Osteoblast (primary cell): ENCODE measurements around the gene BABAM1. TPM values are rescaled to one million over a fixed set of nuclear protein-coding genes. Genes with fewer than 3 reads are reported as not detected.
A peak's percentile ranks its signal among the peaks of the same experiment; 100 is the strongest.

Source experiments
- DNase-seq: peaks from one replicate; pipeline ENCODE4 v3.0.0; 2011; ENCODE audit warnings: low spot score, mixed read lengths; ENCODE audit not compliant: insufficient read length; ENCODE audit errors: missing footprints
- H2AFZ ChIP-seq: 2 replicates; pipeline ENCODE4 v1.6.0; 2011; ENCODE audit warnings: mild to moderate bottlenecking, low read length
- H3K27ac ChIP-seq: 2 replicates; pipeline ENCODE4 v1.5.1; 2011; ENCODE audit warnings: mild to moderate bottlenecking, low read depth, low read length, moderate library complexity
- H3K27me3 ChIP-seq: 2 replicates; pipeline ENCODE4 v1.6.0; 2012; ENCODE audit warnings: mild to moderate bottlenecking, control low read depth, inconsistent platforms, low read length, moderate library complexity; ENCODE audit not compliant: insufficient read depth
- H3K36me3 ChIP-seq: 2 replicates; pipeline ENCODE4 v1.5.1; 2011; ENCODE audit warnings: mild to moderate bottlenecking, low read length, control low read depth, moderate library complexity; ENCODE audit not compliant: insufficient read depth
- H3K4me1 ChIP-seq: 2 replicates; pipeline ENCODE4 v1.5.1; 2011; ENCODE audit warnings: mild to moderate bottlenecking, low read length, control low read depth, moderate library complexity; ENCODE audit not compliant: insufficient read depth
- H3K4me2 ChIP-seq: 2 replicates; pipeline ENCODE4 v1.6.0; 2011; ENCODE audit warnings: mild to moderate bottlenecking, low read length; ENCODE audit not compliant: insufficient read depth
- H3K4me3 ChIP-seq: fragments of 200-600 bp; sonication (generic); 3 replicates; pipeline ENCODE4 v1.5.1; 2012; ENCODE audit warnings: mild to moderate bottlenecking, low read length, inconsistent platforms; ENCODE audit not compliant: insufficient read depth
- H3K79me2 ChIP-seq: 2 replicates; pipeline ENCODE4 v1.6.0; 2012; ENCODE audit warnings: mild to moderate bottlenecking, low read length, control low read depth, inconsistent platforms; ENCODE audit not compliant: insufficient read depth
- H3K9me3 ChIP-seq: 2 replicates; pipeline ENCODE4 v1.5.1; 2011; ENCODE audit warnings: low read depth, low read length, control low read depth
- H4K20me1 ChIP-seq: 2 replicates; pipeline ENCODE4 v1.6.0; 2012; ENCODE audit warnings: mild to moderate bottlenecking, low read length, control low read depth; ENCODE audit not compliant: insufficient read depth
- total RNA-seq: library from RNA; depleted of rRNA; stranded (reverse); fragments of >200 nt; gene quantifications from 2 replicates; pipeline ENCODE4 v1.2.3, GENCODE V29; 2012
- TF ChIP-seq, protein P1 (sequence below): IDR thresholded peaks from 2 replicates; pipeline ENCODE4 v1.5.1; 2011; ENCODE audit warnings: mild to moderate bottlenecking, low read depth, low read length, moderate library complexity; ENCODE audit errors: extremely low read depth

The BABAM1 gene
- total RNA-seq, 1 donor = 76.7 TPM

DNA sequence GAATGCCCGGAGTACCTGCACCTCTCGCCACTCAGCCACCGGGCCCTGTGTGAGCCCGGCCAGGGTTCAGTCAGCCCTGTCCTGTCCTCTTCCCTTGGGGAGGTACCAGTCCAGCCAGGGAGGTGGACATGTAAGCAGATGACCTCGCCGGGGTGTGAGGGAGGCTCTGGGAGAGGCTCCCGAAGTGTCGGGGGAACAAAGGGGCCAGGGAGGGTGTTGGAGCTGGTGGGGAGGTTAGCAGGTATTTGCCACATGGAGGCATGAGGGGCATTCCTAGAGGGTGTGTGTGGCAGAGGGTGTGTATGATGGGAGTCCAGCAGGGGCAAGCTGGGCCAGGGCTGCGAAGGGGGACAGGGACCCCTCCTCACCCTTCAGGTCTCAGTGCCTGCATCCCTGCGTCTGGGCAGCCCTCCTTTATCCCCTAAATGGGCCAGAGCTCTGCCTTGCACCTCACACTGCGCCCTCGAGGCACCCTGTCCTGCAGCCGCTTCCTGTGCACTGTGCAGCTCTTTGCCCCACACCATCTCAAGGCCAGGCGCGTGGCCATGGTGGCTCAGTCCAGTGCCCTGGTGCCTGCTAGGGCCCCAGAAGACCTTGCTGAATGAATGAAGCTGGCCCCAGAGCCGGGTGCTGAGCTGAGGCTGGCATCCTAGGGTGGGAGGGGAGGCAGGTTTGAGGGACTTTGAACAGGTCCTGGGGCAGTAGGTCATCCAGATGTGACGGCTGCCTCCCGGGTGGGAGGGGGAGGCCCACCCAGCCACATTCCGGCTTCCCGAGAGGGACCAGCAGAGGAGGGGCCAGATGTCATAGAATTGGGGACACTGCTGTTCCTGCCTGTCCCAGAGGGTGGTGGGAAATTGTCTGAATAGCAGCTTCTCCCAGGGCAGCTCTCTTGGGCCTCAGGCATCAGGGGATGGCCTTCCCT is 45.2 kb downstream of the BABAM1 start:
- Histone ChIP-seq H3K9me3 (no peaks in the 10 kb centered on the region), H3K4me1 (peaks cover 25% of the 10 kb centered on the region), H3K27me3 (no peaks in the 10 kb centered on the region), H3K36me3 (peaks cover 32% of the 10 kb centered on the region), H3K4me3 (peak overlapping the region; percentile 23), H2AFZ (no peak overlapping the region), H3K79me2 (peaks cover 59% of the 10 kb centered on the region), H4K20me1 (peaks cover 36% of the 10 kb centered on the region), H3K27ac (peak overlapping the region; percentile 82), H3K4me2 (peak overlapping the region; percentile 63)
- TF ChIP-seq, protein P1, sequence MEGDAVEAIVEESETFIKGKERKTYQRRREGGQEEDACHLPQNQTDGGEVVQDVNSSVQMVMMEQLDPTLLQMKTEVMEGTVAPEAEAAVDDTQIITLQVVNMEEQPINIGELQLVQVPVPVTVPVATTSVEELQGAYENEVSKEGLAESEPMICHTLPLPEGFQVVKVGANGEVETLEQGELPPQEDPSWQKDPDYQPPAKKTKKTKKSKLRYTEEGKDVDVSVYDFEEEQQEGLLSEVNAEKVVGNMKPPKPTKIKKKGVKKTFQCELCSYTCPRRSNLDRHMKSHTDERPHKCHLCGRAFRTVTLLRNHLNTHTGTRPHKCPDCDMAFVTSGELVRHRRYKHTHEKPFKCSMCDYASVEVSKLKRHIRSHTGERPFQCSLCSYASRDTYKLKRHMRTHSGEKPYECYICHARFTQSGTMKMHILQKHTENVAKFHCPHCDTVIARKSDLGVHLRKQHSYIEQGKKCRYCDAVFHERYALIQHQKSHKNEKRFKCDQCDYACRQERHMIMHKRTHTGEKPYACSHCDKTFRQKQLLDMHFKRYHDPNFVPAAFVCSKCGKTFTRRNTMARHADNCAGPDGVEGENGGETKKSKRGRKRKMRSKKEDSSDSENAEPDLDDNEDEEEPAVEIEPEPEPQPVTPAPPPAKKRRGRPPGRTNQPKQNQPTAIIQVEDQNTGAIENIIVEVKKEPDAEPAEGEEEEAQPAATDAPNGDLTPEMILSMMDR = no peak
- peak; percentile 58 for DNase-seq

DNA sequence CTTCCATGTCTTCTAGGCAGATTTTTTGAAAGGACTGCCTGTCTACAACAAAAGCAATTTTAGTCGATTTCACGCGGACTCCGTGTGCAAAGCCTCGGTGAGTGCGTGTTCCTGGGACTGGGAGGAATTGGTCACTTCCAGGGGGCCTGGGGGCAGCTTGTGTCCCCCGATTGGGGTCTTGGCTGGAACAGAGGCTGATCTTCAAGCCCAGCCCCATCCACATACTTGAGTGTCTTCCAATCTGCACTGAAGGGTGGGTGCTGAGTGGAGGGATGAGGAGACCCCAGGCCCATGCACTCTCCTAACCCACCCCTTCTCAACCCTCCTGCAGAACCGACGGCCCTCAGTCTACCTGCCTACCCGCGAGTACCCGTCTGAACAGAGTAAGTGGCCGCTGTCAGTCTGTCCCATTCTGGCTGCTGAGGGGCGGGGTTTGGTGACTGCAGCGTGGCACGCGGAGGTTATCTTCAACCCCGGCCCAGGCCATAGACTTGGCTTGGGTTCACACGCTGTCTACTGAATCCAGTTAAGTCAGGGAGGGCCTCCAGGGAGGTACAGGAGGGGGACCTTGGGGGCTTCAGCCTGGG is 46.9 kb downstream of the BABAM1 start:
- peaks cover 25% of the 10 kb centered on the region for H3K4me1 ChIP-seq
- peaks cover 36% of the 10 kb centered on the region for H4K20me1 ChIP-seq
- DNase-seq = peak; percentile 42
- H3K9me3 ChIP-seq = no peaks in the 10 kb centered on the region
- H3K36me3 ChIP-seq = peaks cover 32% of the 10 kb centered on the region
- H3K4me3 ChIP-seq = no peak overlapping the region
- H3K79me2 ChIP-seq = peaks cover 55% of the 10 kb centered on the region
- no peak overlapping the region for H3K4me2 ChIP-seq
- TF ChIP-seq, protein P1 = no peak
- no peaks in the 10 kb centered on the region for H3K27me3 ChIP-seq
- H3K27ac ChIP-seq = no peak overlapping the region
- H2AFZ ChIP-seq = no peak overlapping the region

DNA sequence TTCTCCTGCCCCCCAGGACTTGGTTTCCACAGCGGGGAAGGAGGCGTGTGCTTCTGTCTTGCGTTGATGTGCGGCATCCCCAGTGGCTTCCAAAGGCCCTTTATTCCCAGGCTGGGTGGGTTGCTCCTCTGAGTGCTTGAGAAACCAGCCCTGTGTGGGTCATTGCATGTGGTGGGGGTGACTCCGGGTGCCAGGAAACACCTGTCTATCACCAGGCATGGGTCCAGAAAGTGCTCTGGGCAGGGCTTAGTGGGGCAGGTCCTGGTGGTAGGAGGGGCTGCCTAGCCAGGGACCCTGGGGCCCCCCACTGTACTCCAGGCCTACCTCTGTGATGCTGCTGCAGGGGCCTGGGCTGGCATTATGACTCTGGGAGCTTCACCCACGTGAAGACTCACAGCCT is 51.7 kb downstream of the BABAM1 start:
- Histone ChIP-seq H3K9me3 (no peaks in the 10 kb centered on the region), H3K4me2 (no peak overlapping the region), H3K4me3 (no peak overlapping the region), H3K27me3 (no peaks in the 10 kb centered on the region), H3K79me2 (peaks cover 9% of the 10 kb centered on the region), H2AFZ (no peak overlapping the region), H3K27ac (no peak overlapping the region), H3K36me3 (peaks cover 28% of the 10 kb centered on the region), H4K20me1 (peaks cover 6% of the 10 kb centered on the region), H3K4me1 (peaks cover 2% of the 10 kb centered on the region)
- TF ChIP-seq, protein P1 = no peak
- peak; percentile 81 for DNase-seq
